Measurements from ENCODE around the gene ABTB1.

Gene ABTB1

GRCh38 chr3:127729556-127730056 is 56.9 kb downstream of the ABTB1 start:
- H3F3A ChIP-seq (ENCODE audit: low read depth): no peaks in the 10 kb centered on the region
- no peak overlapping the region for H3K9ac ChIP-seq (ENCODE audit: low read depth, low read length, poor library complexity, severe bottlenecking)
- peaks cover 27% of the 10 kb centered on the region; the same call in 1 of the 2 replicates for H3K36me3 ChIP-seq (ENCODE audit: insufficient read depth, low read length)
- H2AFZ ChIP-seq (ENCODE audit: low read length): no peak overlapping the region
- H3K79me2 ChIP-seq (ENCODE audit: insufficient read depth, low read length): peaks cover 54% of the 10 kb centered on the region; the same call in 1 of the 2 replicates
- H4K20me1 ChIP-seq (ENCODE audit: insufficient read depth, low read length, poor library complexity, severe bottlenecking): peaks cover 6% of the 10 kb centered on the region
- peaks cover 7% of the 10 kb centered on the region for H3K4me1 ChIP-seq (ENCODE audit: insufficient read depth, low read length, poor library complexity, severe bottlenecking)
- no peaks in the 10 kb centered on the region for H3K27me3 ChIP-seq (ENCODE audit: insufficient read depth, low read length, poor library complexity, severe bottlenecking)
- no peak overlapping the region for H3K4me3 ChIP-seq (ENCODE audit: low read length, poor library complexity, severe bottlenecking)
- no peaks in the 10 kb centered on the region for H3K9me3 ChIP-seq (ENCODE audit: insufficient read depth, low read depth, low read length)
- no peaks in the 10 kb centered on the region for H3K9me2 ChIP-seq (replicated peaks; ENCODE audit: low read depth, low read length)
- no peak overlapping the region for H3K4me2 ChIP-seq (ENCODE audit: low read depth, low read length, poor library complexity, severe bottlenecking)
- TF ChIP-seq CTCF (conservative IDR thresholded peaks at IDR 0.05; ENCODE audit: low read length) (no peak), EZH2phosphoT487 (IDR thresholded peaks at IDR 0.05; ENCODE audit: borderline replicate concordance) (no peak)

- peaks cover 13% of the 10 kb centered on the region for H3K4me1 ChIP-seq (ENCODE audit: insufficient read depth, low read length, poor library complexity, severe bottlenecking)
- H3K9me2 ChIP-seq (replicated peaks; ENCODE audit: low read depth, low read length): no peaks in the 10 kb centered on the region
- H3K4me3 ChIP-seq (ENCODE audit: low read length, poor library complexity, severe bottlenecking): no peak overlapping the region
- H4K20me1 ChIP-seq (ENCODE audit: insufficient read depth, low read length, poor library complexity, severe bottlenecking): peaks cover 9% of the 10 kb centered on the region
- H3F3A ChIP-seq (ENCODE audit: low read depth): no peaks in the 10 kb centered on the region
- no peak overlapping the region for H2AFZ ChIP-seq (ENCODE audit: low read length)
- TF ChIP-seq CTCF (conservative IDR thresholded peaks at IDR 0.05; ENCODE audit: low read length): no peak
- no peak for TF ChIP-seq EZH2phosphoT487 (IDR thresholded peaks at IDR 0.05; ENCODE audit: borderline replicate concordance)
- no peak overlapping the region for H3K4me2 ChIP-seq (ENCODE audit: low read depth, low read length, poor library complexity, severe bottlenecking)
- no peaks in the 10 kb centered on the region for H3K9me3 ChIP-seq (ENCODE audit: insufficient read depth, low read depth, low read length)
- peaks cover 22% of the 10 kb centered on the region; the same call in 1 of the 2 replicates for H3K36me3 ChIP-seq (ENCODE audit: insufficient read depth, low read length)
- no peaks in the 10 kb centered on the region for H3K27me3 ChIP-seq (ENCODE audit: insufficient read depth, low read length, poor library complexity, severe bottlenecking)
- H3K9ac ChIP-seq (ENCODE audit: low read depth, low read length, poor library complexity, severe bottlenecking): no peak overlapping the region
- peaks cover 58% of the 10 kb centered on the region; the same call in 1 of the 2 replicates for H3K79me2 ChIP-seq (ENCODE audit: insufficient read depth, low read length)
These were observed 57.4 kb downstream of the ABTB1 start for GRCh38 chr3:127730171-127730570.
